Motor neuron (in vitro differentiated cells): ENCODE measurements around the gene DMBX1. TPM values are rescaled to one million over a fixed set of nuclear protein-coding genes. Genes with fewer than 3 reads are reported as not detected.

Source experiments
- ATAC-seq, 8 experiments: fragments of 200-7000 bp; cut with Tn5 transposase; replicated peaks in 6 of 8; 2 replicates each; pipeline ENCODE4 v1.8.0; 2021; ENCODE audit warnings: mild to moderate bottlenecking in 8 of 8, moderate library complexity in 8 of 8
- H3K27ac ChIP-seq, 2 donors: fragments of 250-450 bp; sonication (Bioruptor Pico); 2 replicates each; pipeline ENCODE4 v1.9.0; 2021; ENCODE audit warnings: antibody characterized with exemption in 2 of 2, mild to moderate bottlenecking in 2 of 2, moderate library complexity in 1 of 2
- H3K4me1 ChIP-seq, 2 donors: fragments of 250-450 bp; sonication (Bioruptor Pico); replicated peaks in 1 of 2; 2 replicates each; pipeline ENCODE4 v1.6.1; 2021; ENCODE audit warnings: antibody characterized with exemption in 2 of 2, mild to moderate bottlenecking in 2 of 2, moderate library complexity in 1 of 2
- H3K4me3 ChIP-seq, 5 donors: fragments of 250-450 bp; sonication (Bioruptor Pico); 2 replicates each; pipeline ENCODE4 v1.9.0; 2021; ENCODE audit warnings: antibody characterized with exemption in 5 of 5, mild to moderate bottlenecking in 5 of 5, moderate library complexity in 4 of 5
- WGBS, 10 experiments: fragments of 450-650 bp; shearing (Covaris generic); methylation state at CpG; one replicate each; pipeline ENCODE4 v1.0.0; 2022; 5-methylcytosine and 5-hydroxymethylcytosine counted together
- in situ Hi-C, 9 experiments: fragments of 400-800 bp; cut with MboI; loops; one replicate each; pipeline ENCODE4 v1.15.0; 2021; ENCODE audit warnings: low sequenced_read_pairs in 9 of 9, low pct_unique_long_range_greater_than_20kb in 2 of 9; ENCODE audit not compliant: unreplicated experiment in 9 of 9
- total RNA-seq, 8 experiments: library from RNA; unstranded; fragments of 300-600 nt; gene quantifications; 2 replicates each; pipeline versions ENCODE4 v1.2.3 to v1.2.4, GENCODE V29; 2022

DMBX1 gene
- total RNA-seq, 8 experiments from 2014 or later = 0.13 to 1.4 (median 0.15) TPM; not detected in 3

DNA sequence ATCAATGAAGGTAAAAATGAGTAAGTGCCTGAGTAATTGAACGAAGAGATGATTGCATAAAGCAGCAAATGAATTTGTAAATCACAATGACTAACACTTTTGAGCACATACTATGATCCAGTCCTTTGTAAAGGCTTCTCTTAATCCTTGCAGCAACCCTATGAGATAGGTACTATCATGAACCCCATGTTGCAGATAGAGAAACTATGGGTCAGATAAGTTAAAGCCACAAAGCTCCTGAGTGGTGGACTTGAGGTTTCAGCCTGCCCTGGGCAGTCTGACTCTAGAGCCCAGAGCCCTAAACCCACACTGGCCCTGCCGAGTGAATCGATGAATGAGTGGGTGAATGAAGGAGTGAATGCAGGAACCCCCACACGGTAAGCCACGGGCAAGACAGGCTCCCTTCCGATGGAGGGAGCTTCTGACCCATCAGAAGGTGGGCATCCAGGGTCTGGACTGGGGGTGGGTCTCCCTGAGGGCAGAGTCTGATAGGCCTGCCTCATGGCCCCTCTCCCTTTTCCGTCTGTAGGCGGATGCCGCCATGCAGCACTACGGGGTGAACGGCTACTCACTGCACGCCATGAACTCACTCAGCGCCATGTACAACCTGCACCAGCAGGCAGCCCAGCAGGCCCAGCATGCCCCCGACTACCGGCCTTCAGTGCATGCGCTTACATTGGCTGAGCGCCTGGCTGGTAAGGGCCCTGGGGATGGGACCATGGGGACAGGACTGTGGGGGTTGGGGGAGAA lies 17.0 kb downstream of the DMBX1 start:
- peak in 2 of 8 experiments; percentile 60 to 80 for ATAC-seq
- 0 to 86% (median 75%) methylated on average over 1 to 8 of the region's 17 CpGs; no CpG with 5 or more reads in 2 of the 10 experiments for WGBS, 10 experiments
- H3K4me1 ChIP-seq = no peaks in the 10 kb centered on the region
- no peak overlapping the region for H3K27ac ChIP-seq
- H3K4me3 ChIP-seq = no peak overlapping the region
- in situ Hi-C loops = no loop called here

DNA sequence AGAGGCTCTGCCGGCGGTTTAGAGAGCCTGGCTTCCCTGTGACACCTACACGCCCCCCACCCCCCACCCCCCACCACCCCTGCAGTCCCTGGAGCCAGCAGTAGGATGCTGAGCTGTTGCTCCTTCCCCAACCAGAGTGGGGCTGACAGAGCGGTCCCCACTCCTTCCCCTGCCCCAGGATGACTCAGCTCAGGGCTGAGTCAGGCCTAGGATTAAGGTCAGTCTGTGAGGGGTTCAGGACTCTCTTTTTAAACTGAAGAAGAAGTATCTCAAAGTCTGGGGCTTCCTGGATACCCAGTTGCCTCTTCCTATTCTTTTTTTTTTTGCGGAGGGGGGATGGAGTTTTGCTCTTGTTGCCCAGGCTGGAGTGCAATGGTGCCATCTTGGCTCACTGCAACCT lies 19.1 kb downstream of the DMBX1 start:
- peak in 2 of 8 experiments; percentile 64 to 74 for ATAC-seq

DNA sequence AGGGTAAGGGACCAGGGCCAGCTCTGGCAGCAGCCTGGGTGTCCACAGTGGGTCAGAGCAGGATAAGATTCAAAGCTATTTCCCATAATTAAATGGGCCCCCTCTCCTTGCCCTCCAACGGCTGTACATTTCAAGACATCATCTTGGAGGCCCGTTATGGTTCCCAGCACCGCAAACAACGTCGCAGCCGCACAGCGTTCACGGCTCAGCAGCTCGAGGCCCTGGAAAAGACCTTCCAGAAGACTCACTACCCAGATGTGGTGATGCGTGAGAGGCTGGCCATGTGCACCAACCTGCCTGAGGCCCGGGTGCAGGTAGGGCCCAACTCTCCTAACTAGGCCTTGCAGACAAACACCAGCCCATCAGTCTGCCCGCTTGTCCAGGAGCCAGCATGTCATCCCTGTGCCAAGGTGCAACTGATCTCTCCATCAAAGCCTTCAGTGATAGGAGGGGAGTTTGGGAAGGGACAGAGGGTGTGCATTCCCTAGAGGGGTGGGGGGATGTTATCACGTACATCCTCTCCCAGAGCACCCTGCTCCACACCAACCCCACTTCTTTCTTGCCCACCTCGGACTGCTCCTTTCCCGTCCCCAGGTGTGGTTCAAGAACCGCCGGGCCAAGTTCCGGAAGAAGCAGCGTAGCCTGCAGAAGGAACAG lies 20.8 kb downstream of the DMBX1 start:
- in situ Hi-C loops = no loop called here
- WGBS, 10 experiments = 81 to 100% (median 90%) methylated on average over 1 to 19 of the region's 19 CpGs; no CpG with 5 or more reads in 5 of the 10 experiments

More for the DNA sequence above, 19.1 kb downstream of the DMBX1 start:
- Histone ChIP-seq H3K4me1 (no peaks in the 10 kb centered on the region), H3K27ac (no peak overlapping the region), H3K4me3 (no peak overlapping the region)
- in situ Hi-C loops = no loop called here
- 60 to 83% methylated on average over 1 of the region's 5 CpGs; no CpG with 5 or more reads in 8 of the 10 experiments for WGBS, 10 experiments

DNA sequence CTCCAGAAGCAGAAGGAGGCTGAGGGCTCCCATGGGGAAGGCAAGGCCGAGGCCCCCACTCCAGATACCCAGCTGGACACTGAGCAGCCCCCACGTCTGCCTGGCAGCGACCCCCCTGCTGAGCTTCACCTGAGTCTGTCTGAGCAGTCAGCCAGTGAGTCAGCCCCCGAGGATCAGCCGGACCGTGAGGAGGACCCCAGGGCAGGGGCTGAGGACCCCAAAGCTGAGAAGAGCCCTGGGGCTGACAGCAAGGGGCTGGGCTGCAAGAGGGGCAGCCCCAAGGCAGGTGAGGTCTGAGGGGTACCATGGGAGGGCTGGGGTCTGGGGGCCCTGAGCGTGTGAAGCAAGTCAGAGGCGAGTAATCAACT lies 21.3 kb downstream of the DMBX1 start:
- in situ Hi-C loops = no loop called here
- H3K27ac ChIP-seq = no peak overlapping the region
- no peak for ATAC-seq
- H3K4me3 ChIP-seq = no peak overlapping the region
- H3K4me1 ChIP-seq = no peaks in the 10 kb centered on the region
- 0 to 50% (median 28%) methylated on average over 1 to 6 of the region's 8 CpGs; no CpG with 5 or more reads in 7 of the 10 experiments for WGBS, 10 experiments

More for the DNA sequence above, 20.8 kb downstream of the DMBX1 start:
- H3K4me1 ChIP-seq = no peaks in the 10 kb centered on the region
- H3K27ac ChIP-seq = no peak overlapping the region
- no peak overlapping the region for H3K4me3 ChIP-seq
- no peak for ATAC-seq

DNA sequence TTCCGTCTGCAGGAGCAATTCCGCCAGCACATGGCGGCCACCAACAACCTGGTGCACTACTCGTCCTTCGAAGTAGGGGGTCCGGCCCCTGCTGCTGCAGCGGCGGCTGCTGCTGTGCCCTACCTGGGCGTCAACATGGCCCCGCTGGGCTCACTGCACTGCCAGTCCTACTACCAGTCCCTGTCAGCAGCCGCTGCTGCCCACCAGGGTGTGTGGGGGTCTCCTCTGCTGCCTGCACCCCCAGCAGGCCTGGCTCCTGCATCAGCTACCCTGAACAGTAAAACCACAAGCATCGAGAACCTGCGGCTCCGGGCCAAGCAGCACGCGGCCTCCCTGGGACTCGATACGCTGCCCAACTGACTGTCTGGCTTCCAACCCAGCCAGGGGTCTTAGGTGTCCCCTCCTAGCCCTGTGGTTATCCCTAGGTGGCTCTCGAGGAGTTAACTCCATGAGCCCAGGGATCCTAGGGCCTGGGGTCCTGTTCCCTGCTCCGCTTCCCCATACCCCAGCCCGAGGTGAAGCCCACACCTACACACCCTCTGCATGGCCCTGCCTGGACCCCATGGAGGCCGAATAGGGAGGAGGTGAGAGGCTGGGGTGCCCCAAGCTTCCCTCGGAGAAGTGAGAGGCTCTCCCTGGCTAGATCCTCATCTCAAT lies 22.6 kb downstream of the DMBX1 start:
- in situ Hi-C loops = no loop called here
- WGBS, 10 experiments = 0 to 81% (median 63%) methylated on average over 1 to 20 of the region's 23 CpGs; no CpG with 5 or more reads in 4 of the 10 experiments
- Histone ChIP-seq H3K27ac (no peak overlapping the region), H3K4me1 (no peaks in the 10 kb centered on the region), H3K4me3 (no peak overlapping the region)
- ATAC-seq = no peak

DNA sequence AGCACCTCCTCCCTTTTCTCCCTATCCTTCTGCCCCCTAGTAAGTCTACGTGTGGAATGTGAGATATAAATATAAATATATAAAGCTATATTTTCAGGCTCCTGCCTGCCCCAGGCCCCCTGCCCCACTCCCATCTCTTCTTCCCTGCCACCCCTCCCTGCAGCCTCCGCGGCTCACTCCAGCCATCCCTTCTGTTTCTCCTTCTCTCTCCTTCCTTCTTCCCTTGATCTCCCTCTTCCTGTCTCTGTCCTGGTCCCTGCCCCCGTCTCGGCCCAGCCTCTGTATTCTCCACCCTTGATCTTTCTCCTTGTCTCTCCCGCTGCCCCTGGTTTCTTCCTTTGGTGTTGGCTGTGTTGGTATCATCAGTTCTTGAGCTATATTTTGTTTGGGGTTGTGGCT lies 23.2 kb downstream of the DMBX1 start:
- in situ Hi-C loops = no loop called here
- 17 to 86% (median 60%) methylated on average over 1 to 3 of the region's 6 CpGs; no CpG with 5 or more reads in 5 of the 10 experiments for WGBS, 10 experiments
- no peak for ATAC-seq
- H3K4me1 ChIP-seq = no peaks in the 10 kb centered on the region
- H3K4me3 ChIP-seq = no peak overlapping the region
- H3K27ac ChIP-seq = no peak overlapping the region

DNA sequence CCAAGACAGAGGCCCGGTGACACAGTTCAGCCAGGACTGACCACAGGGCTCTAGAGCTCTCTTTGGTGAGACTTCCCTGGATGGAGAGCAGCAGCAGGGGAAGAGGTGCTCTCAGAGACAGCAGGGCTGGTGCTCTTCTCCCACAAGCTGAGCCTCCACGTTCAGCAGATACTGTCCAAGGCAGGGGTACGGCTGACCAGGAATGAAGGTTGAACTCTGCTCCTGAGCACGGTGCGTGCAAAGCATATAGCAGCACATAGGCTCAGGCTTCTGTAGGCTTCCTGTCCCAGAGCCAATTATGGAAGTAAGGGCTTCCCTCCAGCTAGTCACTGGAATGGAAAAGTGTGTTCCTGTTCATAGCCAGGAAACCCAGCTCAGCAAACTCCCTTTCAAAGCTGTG lies 23.9 kb downstream of the DMBX1 start:
- Histone ChIP-seq H3K4me3 (no peak overlapping the region), H3K4me1 (no peaks in the 10 kb centered on the region), H3K27ac (no peak overlapping the region)
- ATAC-seq = no peak
- in situ Hi-C loops = no loop called here
- WGBS, 10 experiments = 8 to 100% (median 71%) methylated on average over 2 to 5 of the region's 5 CpGs; no CpG with 5 or more reads in 3 of the 10 experiments

DNA sequence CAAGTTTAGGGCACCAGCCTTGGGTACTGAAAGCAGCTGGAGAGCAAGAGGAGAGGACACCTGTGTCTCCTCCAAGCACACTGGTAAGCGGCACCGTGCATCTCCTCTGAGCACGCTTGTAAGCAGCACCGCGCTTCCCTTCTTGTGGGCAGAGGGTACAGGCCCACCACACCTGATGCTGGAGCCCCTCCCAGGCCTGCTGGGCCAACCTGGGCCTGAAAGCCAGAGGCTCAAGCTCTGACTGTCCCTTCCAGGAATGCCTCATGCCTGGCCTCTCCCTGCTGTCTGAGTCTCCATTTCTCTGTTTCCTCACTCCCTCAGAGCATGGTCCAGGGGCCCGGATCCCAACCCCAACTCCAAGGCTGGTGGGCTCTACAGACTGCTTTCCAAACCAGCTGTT lies 25.9 kb downstream of the DMBX1 start:
- peaks cover 2 to 6% of the 10 kb centered on the region in 2 donors for H3K4me1 ChIP-seq
- no peak for ATAC-seq
- no peak overlapping the region for H3K4me3 ChIP-seq
- no peak overlapping the region for H3K27ac ChIP-seq
- in situ Hi-C loops = no loop called here
- WGBS, 10 experiments = 70 to 100% (median 90%) methylated on average over 2 to 4 of the region's 6 CpGs; no CpG with 5 or more reads in 6 of the 10 experiments

DNA sequence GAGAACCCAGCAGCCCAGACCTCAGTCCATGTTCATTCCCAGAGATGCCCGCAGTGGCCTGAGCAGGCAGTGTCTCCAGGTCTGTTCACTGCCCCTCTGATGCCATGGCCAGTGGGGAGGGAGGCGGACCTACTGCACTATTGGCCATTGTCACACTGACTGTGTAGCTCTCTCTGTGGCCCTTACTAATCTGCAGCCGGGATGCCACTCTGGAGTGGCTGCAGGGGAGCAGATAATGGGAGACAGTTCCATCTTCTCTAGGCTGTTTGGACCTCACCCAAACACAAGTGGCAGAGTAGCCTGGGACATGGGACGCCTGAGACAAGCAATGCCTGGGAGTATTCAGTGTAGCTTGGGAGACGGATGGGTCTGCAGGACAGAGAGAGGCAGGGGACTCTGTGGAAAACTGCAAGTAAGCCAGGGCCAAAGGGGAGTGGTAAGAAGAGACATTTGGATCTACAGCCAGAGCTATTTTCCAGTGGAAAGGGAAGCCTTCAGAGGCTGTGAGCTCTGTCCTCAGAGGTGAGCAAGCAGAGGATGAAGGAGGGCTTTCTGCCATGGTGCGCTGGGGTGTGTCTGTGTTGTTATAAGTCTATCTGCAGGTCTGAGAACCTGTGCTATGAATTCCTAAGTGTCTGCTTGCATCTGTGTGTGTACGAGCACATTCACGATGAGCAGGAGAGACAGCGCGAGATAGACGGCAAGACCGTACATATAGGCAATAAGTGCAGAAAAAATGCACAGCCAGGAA lies 26.7 kb downstream of the DMBX1 start:
- H3K4me1 ChIP-seq = peaks cover 2 to 6% of the 10 kb centered on the region in 2 donors
- WGBS, 10 experiments = 31 to 87% (median 57%) methylated on average over 1 to 12 of the region's 12 CpGs
- H3K27ac ChIP-seq = no peak overlapping the region
- no peak overlapping the region for H3K4me3 ChIP-seq
- in situ Hi-C loops = no loop called here
- no peak for ATAC-seq

DNA sequence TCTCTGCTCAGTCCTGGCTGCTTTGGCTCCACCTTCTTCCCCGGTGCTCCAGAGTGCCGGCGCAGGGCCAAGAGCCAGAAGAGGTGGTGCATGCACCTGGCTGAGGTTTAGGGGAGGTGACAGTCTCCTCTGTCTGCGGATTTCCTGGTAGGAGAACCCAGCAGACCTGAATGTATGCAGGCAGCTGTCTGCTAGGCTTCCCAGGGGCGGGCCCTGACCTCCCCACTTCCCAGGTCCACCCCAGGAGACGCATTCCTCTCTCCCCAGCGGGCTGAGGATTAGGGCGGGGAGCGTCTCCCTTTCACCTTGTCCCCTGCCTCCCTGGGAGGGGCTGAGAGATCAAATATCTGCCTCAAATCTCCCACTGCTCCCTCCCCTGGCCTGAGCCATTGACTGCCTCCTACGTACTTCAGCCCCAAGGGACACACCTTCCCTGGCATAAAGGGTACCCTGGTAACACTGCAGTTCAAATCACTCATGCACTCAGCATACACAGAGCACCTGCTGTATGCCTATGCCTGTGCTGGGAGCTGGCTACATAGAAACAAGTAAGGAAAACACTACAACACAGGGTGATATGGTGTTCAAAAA lies 27.5 kb downstream of the DMBX1 start:
- no peak overlapping the region for H3K4me3 ChIP-seq
- in situ Hi-C loops = no loop called here

DNA sequence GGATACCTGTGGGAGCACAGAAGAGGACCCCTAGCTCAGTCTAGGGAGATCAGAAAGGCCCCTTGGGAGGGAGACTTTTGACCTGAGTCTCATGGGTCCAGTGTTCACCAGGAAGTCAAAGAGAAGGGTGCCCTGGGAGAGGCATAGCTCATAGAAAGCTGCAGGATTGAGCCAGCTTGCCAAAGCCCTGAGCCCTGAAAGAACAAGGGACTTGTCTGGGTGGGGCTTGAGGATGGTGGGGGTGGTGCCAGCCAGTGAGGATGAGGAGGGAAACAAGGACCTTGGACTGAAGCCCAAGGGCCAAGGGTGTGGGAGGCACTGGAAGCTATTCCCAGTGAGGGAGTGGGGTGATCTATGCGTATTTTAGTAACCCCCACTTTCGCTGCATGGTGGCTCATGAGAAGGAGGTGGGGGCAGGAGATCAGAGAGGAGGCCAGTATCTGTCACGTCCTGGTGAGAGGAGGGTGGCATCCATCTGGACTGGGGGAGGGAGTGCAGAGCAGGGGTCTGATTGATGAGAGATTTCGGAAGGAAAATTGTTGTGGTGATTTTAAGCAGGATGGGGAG lies 28.4 kb downstream of the DMBX1 start:
- in situ Hi-C loops = no loop called here
- 0 to 89% (median 53%) methylated on average over 1 to 4 of the region's 4 CpGs; no CpG with 5 or more reads in 2 of the 10 experiments for WGBS, 10 experiments
- H3K4me1 ChIP-seq = peaks cover 2 to 6% of the 10 kb centered on the region in 2 donors
- no peak for ATAC-seq
- no peak overlapping the region for H3K27ac ChIP-seq
- no peak overlapping the region for H3K4me3 ChIP-seq

More for the DNA sequence above, 27.5 kb downstream of the DMBX1 start:
- no peak overlapping the region for H3K27ac ChIP-seq
- 0 to 21% (median 13%) methylated on average over 1 to 7 of the region's 10 CpGs; no CpG with 5 or more reads in 5 of the 10 experiments for WGBS, 10 experiments
- ATAC-seq = peak in 2 of 8 experiments; percentile 57 to 78
- H3K4me1 ChIP-seq = peaks cover 2 to 6% of the 10 kb centered on the region in 2 donors

DNA sequence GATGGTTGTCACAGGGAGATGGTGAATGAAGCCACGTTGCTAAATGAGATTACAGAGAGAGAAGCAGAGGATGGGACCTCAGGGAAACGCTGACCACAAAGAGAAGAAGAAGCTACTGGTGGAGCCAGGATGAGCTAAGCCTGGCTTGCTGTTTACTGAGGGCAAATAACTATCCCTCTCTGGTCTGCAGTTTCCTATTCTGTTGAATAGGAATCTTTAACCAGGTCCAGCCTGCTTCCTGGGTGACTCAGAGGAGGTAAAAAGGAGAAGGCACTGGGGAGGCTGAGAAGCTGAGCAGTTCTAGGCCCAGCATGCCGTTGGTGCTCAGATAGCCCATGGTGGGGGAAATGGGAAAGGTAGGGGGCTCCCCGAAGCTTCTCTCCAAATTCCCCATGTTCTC lies 29.6 kb downstream of the DMBX1 start:
- no peak overlapping the region for H3K4me3 ChIP-seq
- no peak for ATAC-seq
- no peak overlapping the region for H3K27ac ChIP-seq
- whole genome bisulfite sequencing, 10 experiments = 22 to 100% (median 84%) methylated on average over 1 to 4 of the region's 4 CpGs; no CpG with 5 or more reads in 2 of the 10 experiments
- in situ Hi-C loops = no loop called here
- H3K4me1 ChIP-seq = peaks cover 2 to 6% of the 10 kb centered on the region in 2 donors
